ENCODE results near the gene SERPINB3. TPM values are rescaled to one million over a fixed set of nuclear protein-coding genes. Genes with fewer than 3 reads are reported as not detected.
"Not testable (repeated sequence)": the region's sequence is repeated elsewhere in the genome, so short reads cannot be mapped to it uniquely, and the experiment has no call there.

The SERPINB3 gene
- total and polyA plus RNA-seq, 3 experiments from 2014 or later, result not detected

GRCh38 chr18:63642668-63643356 is 18.9 kb downstream of the SERPINB3 start:
- H3K27ac Mint-ChIP-seq; H3K27ac ChIP-seq (ENCODE audit: low read depth, low read length); H3K27me3 Mint-ChIP-seq; H3K4me1 Mint-ChIP-seq; CTCF ChIA-PET; H3K9me3 ChIP-seq (ENCODE audit: low read length); H3K4me1 ChIP-seq (ENCODE audit: insufficient read depth, low read length); H3K36me3 ChIP-seq (ENCODE audit: insufficient read depth, low read length); H3K9me3 Mint-ChIP-seq; H3K36me3 Mint-ChIP-seq; H3K4me3 ChIP-seq (ENCODE audit: low read length); DNase-seq; H3K27me3 ChIP-seq (ENCODE audit: insufficient read depth, low read length, poor library complexity, severe bottlenecking); H3K4me3 Mint-ChIP-seq; POLR2A ChIA-PET: not testable (repeated sequence)

GRCh38 chr18:63641157-63641680 is 20.5 kb downstream of the SERPINB3 start:
- H3K27me3 Mint-ChIP-seq; CTCF ChIA-PET; H3K36me3 ChIP-seq (ENCODE audit: insufficient read depth, low read length); H3K4me1 ChIP-seq (ENCODE audit: insufficient read depth, low read length); H3K9me3 ChIP-seq (ENCODE audit: low read length); H3K9me3 Mint-ChIP-seq; DNase-seq; H3K27ac ChIP-seq (ENCODE audit: low read depth, low read length); H3K4me3 ChIP-seq (ENCODE audit: low read length); H3K27me3 ChIP-seq (ENCODE audit: insufficient read depth, low read length, poor library complexity, severe bottlenecking); H3K4me3 Mint-ChIP-seq; POLR2A ChIA-PET; H3K4me1 Mint-ChIP-seq; H3K36me3 Mint-ChIP-seq; H3K27ac Mint-ChIP-seq: not testable (repeated sequence)

- H3K27ac ChIP-seq (ENCODE audit: low read depth, low read length), result no peak overlapping the region
- H3K27ac Mint-ChIP-seq, result no peak overlapping the region
These were observed 24.0 kb downstream of the SERPINB3 start for GRCh38 chr18:63637703-63638102.

GRCh38 chr18:63627819-63628218 is 33.9 kb downstream of the SERPINB3 start:
- H3K4me1 ChIP-seq (ENCODE audit: insufficient read depth, low read length), result no peaks in the 10 kb centered on the region
- no peak for DNase-seq
- H3K27me3 ChIP-seq (ENCODE audit: insufficient read depth, low read length, poor library complexity, severe bottlenecking), result no peaks in the 10 kb centered on the region
- Mint-ChIP-seq H3K27ac (no peak overlapping the region), H3K9me3 (peaks cover 20 to 46% (median 32%) of the 10 kb centered on the region in 5 donors), H3K4me1 (no peaks in the 10 kb centered on the region), H3K4me3 (no peak overlapping the region), H3K27me3 (peaks cover 0 to 5% of the 10 kb centered on the region in 2 donors), H3K36me3 (peaks cover 0 to 4% (median 0%) of the 10 kb centered on the region in 3 donors)
- peaks cover 6% of the 10 kb centered on the region for H3K9me3 ChIP-seq (ENCODE audit: low read length)
- H3K27ac ChIP-seq (ENCODE audit: low read depth, low read length), result no peak overlapping the region
- no peaks in the 10 kb centered on the region for H3K36me3 ChIP-seq (ENCODE audit: insufficient read depth, low read length)
- no peak overlapping the region for H3K4me3 ChIP-seq (ENCODE audit: low read length)
- POLR2A ChIA-PET, result no interaction called here
- CTCF ChIA-PET, result no interaction called here

More at GRCh38 chr18:63637703-63638102, 24.0 kb downstream of the SERPINB3 start:
- H3K4me1 Mint-ChIP-seq, result no peaks in the 10 kb centered on the region
- ChIA-PET CTCF (no interaction called here), POLR2A (no interaction called here)
- H3K36me3 Mint-ChIP-seq, result no peaks in the 10 kb centered on the region
- Histone ChIP-seq H3K4me3 (ENCODE audit: low read length) (no peak overlapping the region), H3K4me1 (ENCODE audit: insufficient read depth, low read length) (no peaks in the 10 kb centered on the region), H3K9me3 (ENCODE audit: low read length) (no peaks in the 10 kb centered on the region), H3K36me3 (ENCODE audit: insufficient read depth, low read length) (no peaks in the 10 kb centered on the region), H3K27me3 (ENCODE audit: insufficient read depth, low read length, poor library complexity, severe bottlenecking) (no peaks in the 10 kb centered on the region)
- H3K9me3 Mint-ChIP-seq, result peaks cover 0 to 3% (median 0%) of the 10 kb centered on the region in 5 donors
- H3K4me3 Mint-ChIP-seq, result no peak overlapping the region
- DNase-seq, result no peak
- no peaks in the 10 kb centered on the region for H3K27me3 Mint-ChIP-seq

GRCh38 chr18:63626431-63626830 is 35.3 kb downstream of the SERPINB3 start:
- H3K9me3 Mint-ChIP-seq, result peaks cover 19 to 48% (median 32%) of the 10 kb centered on the region in 5 donors
- CTCF ChIA-PET, result interaction anchor here (1.6 kb wide), 1 partner anchor 11 kb away, joined by 3 read pairs; no protein-coding TSS in a partner anchor

GRCh38 chr18:63624863-63625262 is 36.8 kb downstream of the SERPINB3 start:
- Histone ChIP-seq H3K27me3 (ENCODE audit: insufficient read depth, low read length, poor library complexity, severe bottlenecking) (no peaks in the 10 kb centered on the region), H3K9me3 (ENCODE audit: low read length) (peaks cover 6% of the 10 kb centered on the region), H3K4me3 (ENCODE audit: low read length) (no peak overlapping the region), H3K36me3 (ENCODE audit: insufficient read depth, low read length) (no peaks in the 10 kb centered on the region), H3K27ac (ENCODE audit: low read depth, low read length) (no peak overlapping the region), H3K4me1 (ENCODE audit: insufficient read depth, low read length) (no peaks in the 10 kb centered on the region)
- Mint-ChIP-seq H3K27ac (no peak overlapping the region), H3K4me3 (no peak overlapping the region), H3K27me3 (peaks cover 0 to 3% of the 10 kb centered on the region in 2 donors), H3K36me3 (peaks cover 0 to 4% (median 0%) of the 10 kb centered on the region in 3 donors), H3K9me3 (peaks cover 13 to 48% (median 33%) of the 10 kb centered on the region in 5 donors), H3K4me1 (no peaks in the 10 kb centered on the region)
- no peak for DNase-seq
- ChIA-PET POLR2A (no interaction called here), CTCF (interaction anchor here (1.6 kb wide), 1 partner anchor 10 kb away, joined by 3 read pairs; no protein-coding TSS in a partner anchor)

More at GRCh38 chr18:63626431-63626830, 35.3 kb downstream of the SERPINB3 start:
- Mint-ChIP-seq H3K27me3 (peaks cover 0 to 3% of the 10 kb centered on the region in 2 donors), H3K27ac (no peak overlapping the region), H3K4me3 (no peak overlapping the region), H3K36me3 (peaks cover 0 to 4% (median 0%) of the 10 kb centered on the region in 3 donors), H3K4me1 (no peaks in the 10 kb centered on the region)
- POLR2A ChIA-PET, result no interaction called here
- Histone ChIP-seq H3K36me3 (ENCODE audit: insufficient read depth, low read length) (no peaks in the 10 kb centered on the region), H3K4me3 (ENCODE audit: low read length) (no peak overlapping the region), H3K4me1 (ENCODE audit: insufficient read depth, low read length) (no peaks in the 10 kb centered on the region), H3K27me3 (ENCODE audit: insufficient read depth, low read length, poor library complexity, severe bottlenecking) (no peaks in the 10 kb centered on the region), H3K27ac (ENCODE audit: low read depth, low read length) (no peak overlapping the region), H3K9me3 (ENCODE audit: low read length) (peaks cover 6% of the 10 kb centered on the region)
- DNase-seq, result no peak

- Histone ChIP-seq H3K9me3 (ENCODE audit: low read length) (no peaks in the 10 kb centered on the region), H3K4me1 (ENCODE audit: insufficient read depth, low read length) (no peaks in the 10 kb centered on the region), H3K36me3 (ENCODE audit: insufficient read depth, low read length) (no peaks in the 10 kb centered on the region), H3K27ac (ENCODE audit: low read depth, low read length) (no peak overlapping the region), H3K4me3 (ENCODE audit: low read length) (no peak overlapping the region), H3K27me3 (ENCODE audit: insufficient read depth, low read length, poor library complexity, severe bottlenecking) (no peaks in the 10 kb centered on the region)
- H3K9me3 Mint-ChIP-seq, result peaks cover 5 to 14% (median 9%) of the 10 kb centered on the region in 5 donors
- no peak overlapping the region for H3K4me3 Mint-ChIP-seq
- ChIA-PET CTCF (no interaction called here), POLR2A (no interaction called here)
- H3K4me1 Mint-ChIP-seq, result no peaks in the 10 kb centered on the region
- DNase-seq, result no peak
- no peak overlapping the region for H3K27ac Mint-ChIP-seq
- peaks cover 0 to 3% of the 10 kb centered on the region in 2 donors for H3K27me3 Mint-ChIP-seq
- no peaks in the 10 kb centered on the region for H3K36me3 Mint-ChIP-seq
These were observed 42.0 kb downstream of the SERPINB3 start for GRCh38 chr18:63619661-63620060.

GRCh38 chr18:63617915-63618234 is 43.8 kb downstream of the SERPINB3 start:
- H3K27me3 Mint-ChIP-seq, result peaks cover 2 to 7% of the 10 kb centered on the region in 2 donors
- ChIA-PET CTCF (no interaction called here), POLR2A (no interaction called here)
- H3K36me3 Mint-ChIP-seq, result no peaks in the 10 kb centered on the region
- Histone ChIP-seq H3K27ac (ENCODE audit: low read depth, low read length) (no peak overlapping the region), H3K4me1 (ENCODE audit: insufficient read depth, low read length) (no peaks in the 10 kb centered on the region), H3K27me3 (ENCODE audit: insufficient read depth, low read length, poor library complexity, severe bottlenecking) (no peaks in the 10 kb centered on the region), H3K36me3 (ENCODE audit: insufficient read depth, low read length) (no peaks in the 10 kb centered on the region), H3K9me3 (ENCODE audit: low read length) (no peaks in the 10 kb centered on the region), H3K4me3 (ENCODE audit: low read length) (no peak overlapping the region)
- no peak for DNase-seq
- H3K4me3 Mint-ChIP-seq, result no peak overlapping the region
- no peak overlapping the region for H3K27ac Mint-ChIP-seq
- H3K9me3 Mint-ChIP-seq, result peaks cover 0 to 5% (median 3%) of the 10 kb centered on the region in 5 donors
- no peaks in the 10 kb centered on the region for H3K4me1 Mint-ChIP-seq
